Activated CD4-positive, alpha-beta T cell treated with anti-CD3 and anti-CD28 coated beads for 36 hours (primary cell): ENCODE measurements around the gene EIF4E3. TPM values are rescaled to one million over a fixed set of nuclear protein-coding genes. Genes with fewer than 3 reads are reported as not detected.

Experiments used
- ATAC-seq: fragments of 200-7000 bp; cut with Tn5 transposase; one replicate; pipeline ENCODE4 v1.10.0; 2021; ENCODE audit warnings: mild to moderate bottlenecking, moderate library complexity
- CTCF ChIA-PET: fragments of 350-600 bp; sonication (Branson Sonifier 250); formaldehyde crosslinking; loops from one replicate; lab custom pipeline; 2021; ENCODE audit warnings: antibody characterized with exemption; lab: Charles Lee
- POLR2A ChIA-PET: fragments of 350-600 bp; sonication (Branson Sonifier 250); formaldehyde crosslinking; loops from one replicate; lab custom pipeline; 2021; ENCODE audit warnings: antibody characterized with exemption, inconsistent platforms; lab: Charles Lee
- DNase-seq: peaks from one replicate; pipeline ENCODE4 v3.0.0-alpha.2; 2020
- H3K27ac Mint-ChIP-seq: one replicate; pipeline ENCODE4 v1.8.0; 2021; ENCODE audit warnings: mixed read lengths
- H3K27me3 Mint-ChIP-seq: one replicate; pipeline ENCODE4 v1.8.0; 2021; ENCODE audit warnings: mixed read lengths
- H3K36me3 Mint-ChIP-seq: one replicate; pipeline ENCODE4 v1.8.0; 2021; ENCODE audit warnings: low read depth, mixed read lengths
- H3K4me1 Mint-ChIP-seq: one replicate; pipeline ENCODE4 v1.8.0; 2021; ENCODE audit warnings: mixed read lengths
- H3K4me3 Mint-ChIP-seq: one replicate; pipeline ENCODE4 v1.8.0; 2021; ENCODE audit warnings: mild to moderate bottlenecking, moderate library complexity, mixed read lengths
- H3K9me3 Mint-ChIP-seq: one replicate; pipeline ENCODE4 v1.8.0; 2021; ENCODE audit warnings: low read depth, mixed read lengths
- intact Hi-C, 2 experiments: fragments of 100-400 bp; cut with DNase I in 1 of 2; cut with micrococcal nuclease in 1 of 2; formaldehyde crosslinking; loops; one replicate each; pipeline versions ENCODE4 v1.14.2 to v1.15.1; 2022 to 2024; cut with DNase I, micrococcal nuclease
- total RNA-seq, 2 experiments: library from RNA; stranded (reverse); gene quantifications; one replicate each; pipeline ENCODE4 v1.2.3, GENCODE V29; 2021

The EIF4E3 gene
- total RNA-seq, 2 experiments from 2014 or later: 28.7 to 29.7 TPM

DNA sequence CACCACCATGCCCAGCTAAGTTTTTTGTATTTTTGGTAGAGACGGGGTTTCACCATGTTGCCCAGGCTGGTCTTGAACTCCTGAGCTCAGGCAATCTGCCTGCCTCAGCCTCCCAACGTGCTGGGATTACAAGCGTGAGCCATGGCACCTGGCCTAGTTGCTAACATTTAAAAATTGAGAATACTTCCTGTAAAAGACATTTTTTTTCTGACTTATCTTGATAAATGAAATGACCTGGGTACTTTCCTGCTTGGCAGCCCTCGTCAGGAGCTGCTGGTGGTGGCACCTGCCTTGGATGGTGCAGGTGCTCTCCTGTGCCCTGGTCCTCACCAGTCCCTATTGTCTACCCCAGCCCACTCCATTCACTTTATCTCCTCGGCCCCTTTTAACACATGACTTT is 74.8 kb downstream of the EIF4E3 start:
- intact Hi-C loops: loop anchor here (5.0 to 10.0 kb wide), 6 partner anchors 63 to 1588 kb away; no protein-coding TSS in a partner anchor
- POLR2A ChIA-PET: no interaction called here
- no peak for DNase-seq
- Mint-ChIP-seq H3K27me3 (no peaks in the 10 kb centered on the region), H3K9me3 (no peaks in the 10 kb centered on the region), H3K4me3 (no peak overlapping the region), H3K4me1 (peaks cover 6% of the 10 kb centered on the region), H3K36me3 (no peaks in the 10 kb centered on the region), H3K27ac (no peak overlapping the region)
- ATAC-seq: no peak
- CTCF ChIA-PET: interaction anchor here (0.7 to 1.7 kb wide), 2 partner anchors 313 to 1100 kb away, joined by 3 to 4 read pairs; no protein-coding TSS in a partner anchor

- Mint-ChIP-seq H3K36me3 (no peaks in the 10 kb centered on the region), H3K4me3 (no peak overlapping the region), H3K27ac (no peak overlapping the region), H3K4me1 (peaks cover 6% of the 10 kb centered on the region), H3K27me3 (no peaks in the 10 kb centered on the region), H3K9me3 (no peaks in the 10 kb centered on the region)
- ATAC-seq (no peak), DNase-seq (no peak)
- POLR2A ChIA-PET: no interaction called here
- CTCF ChIA-PET: interaction anchor here (1.1 to 1.7 kb wide), 2 partner anchors 12 to 1099 kb away, joined by 3 to 4 read pairs; no protein-coding TSS in a partner anchor
- intact Hi-C loops: loop anchor here (5.0 to 10.0 kb wide), 6 partner anchors 62 to 1587 kb away; no protein-coding TSS in a partner anchor
Observed at GRCh38 chr3:71649757-71650156, 75.4 kb downstream of the EIF4E3 start.

DNA sequence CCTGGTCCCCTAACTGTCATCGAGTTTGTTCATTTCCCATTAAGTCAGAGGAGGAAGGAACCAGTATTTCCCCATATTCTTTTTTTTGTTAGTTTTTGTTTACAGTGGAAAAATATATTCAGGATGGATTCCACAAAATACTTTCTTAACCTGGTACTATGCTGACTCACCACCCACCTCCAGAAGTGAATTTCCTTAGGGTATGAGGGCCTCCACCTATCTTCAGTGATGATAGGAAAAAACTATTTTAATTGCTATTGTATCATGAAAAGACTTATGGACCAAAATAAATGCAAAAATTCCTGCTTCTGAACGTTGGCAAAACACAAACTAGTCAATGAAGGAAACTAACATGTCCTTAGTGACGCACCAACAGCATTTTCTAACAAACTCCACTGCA is 77.5 kb downstream of the EIF4E3 start:
- POLR2A ChIA-PET: no interaction called here
- no peaks in the 10 kb centered on the region for H3K27me3 Mint-ChIP-seq
- H3K4me1 Mint-ChIP-seq: peaks cover 5% of the 10 kb centered on the region
- no peaks in the 10 kb centered on the region for H3K9me3 Mint-ChIP-seq
- H3K27ac Mint-ChIP-seq: no peak overlapping the region
- no peak for DNase-seq
- CTCF ChIA-PET: interaction anchor here (0.6 to 1.0 kb wide), 2 partner anchors 47 to 1587 kb away, joined by 3 read pairs; no protein-coding TSS in a partner anchor
- ATAC-seq: no peak
- no peaks in the 10 kb centered on the region for H3K36me3 Mint-ChIP-seq
- intact Hi-C loops: no loop called here
- no peak overlapping the region for H3K4me3 Mint-ChIP-seq

DNA sequence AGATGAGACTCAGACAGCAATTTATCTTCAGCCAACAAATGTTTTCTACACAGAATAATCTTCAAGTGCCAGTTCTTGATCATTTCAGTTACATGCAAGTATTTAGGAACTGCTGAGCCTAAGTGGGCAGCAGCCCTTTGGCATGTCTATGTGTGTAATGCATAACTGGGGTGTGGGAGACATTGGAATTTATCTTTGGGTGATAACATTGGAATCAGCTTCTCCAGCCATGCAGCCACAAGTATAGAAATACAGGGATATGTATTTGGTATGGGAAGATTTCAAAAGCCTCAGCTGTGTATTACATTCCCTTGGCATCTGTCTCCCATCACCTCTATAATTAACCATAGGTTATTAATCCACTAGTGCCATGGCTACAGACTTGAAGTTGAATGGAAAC is 78.2 kb downstream of the EIF4E3 start:
- H3K27me3 Mint-ChIP-seq: no peaks in the 10 kb centered on the region
- peaks cover 2% of the 10 kb centered on the region for H3K4me1 Mint-ChIP-seq
- H3K4me3 Mint-ChIP-seq: no peak overlapping the region
- H3K27ac Mint-ChIP-seq: no peak overlapping the region
- DNase-seq: no peak
- no peak for ATAC-seq
- ChIA-PET POLR2A (no interaction called here), CTCF (interaction anchor here (0.7 to 1.0 kb wide), 2 partner anchors 47 to 1185 kb away, joined by 3 read pairs; no protein-coding TSS in a partner anchor)
- no peaks in the 10 kb centered on the region for H3K9me3 Mint-ChIP-seq
- H3K36me3 Mint-ChIP-seq: no peaks in the 10 kb centered on the region
- intact Hi-C loops: no loop called here

DNA sequence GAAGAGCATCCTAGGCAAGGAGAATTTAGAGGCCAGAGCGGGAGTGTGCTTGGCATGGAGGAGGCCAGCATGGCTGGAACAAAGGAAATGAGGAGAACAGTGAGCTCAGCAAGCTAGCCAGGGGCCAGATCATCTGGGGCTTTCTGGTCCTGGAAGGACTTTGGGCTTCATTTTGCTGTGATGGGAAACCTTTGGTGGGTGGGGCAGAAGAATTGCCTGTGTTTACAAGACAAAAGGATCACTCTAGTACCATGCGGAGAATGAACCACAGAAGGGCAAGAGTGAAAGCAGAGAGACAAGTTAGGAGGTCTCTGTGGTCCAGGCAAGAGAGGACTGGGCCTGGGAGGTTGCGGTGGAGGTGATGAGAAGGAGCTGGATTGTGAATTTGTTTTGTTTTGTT is 80.1 kb downstream of the EIF4E3 start:
- Mint-ChIP-seq H3K9me3 (no peaks in the 10 kb centered on the region), H3K36me3 (no peaks in the 10 kb centered on the region), H3K27ac (no peak overlapping the region), H3K4me3 (no peak overlapping the region), H3K4me1 (peaks cover 2% of the 10 kb centered on the region), H3K27me3 (no peaks in the 10 kb centered on the region)
- ChIA-PET CTCF (no interaction called here), POLR2A (no interaction called here)
- no peak for ATAC-seq
- no peak for DNase-seq
- intact Hi-C loops: no loop called here

DNA sequence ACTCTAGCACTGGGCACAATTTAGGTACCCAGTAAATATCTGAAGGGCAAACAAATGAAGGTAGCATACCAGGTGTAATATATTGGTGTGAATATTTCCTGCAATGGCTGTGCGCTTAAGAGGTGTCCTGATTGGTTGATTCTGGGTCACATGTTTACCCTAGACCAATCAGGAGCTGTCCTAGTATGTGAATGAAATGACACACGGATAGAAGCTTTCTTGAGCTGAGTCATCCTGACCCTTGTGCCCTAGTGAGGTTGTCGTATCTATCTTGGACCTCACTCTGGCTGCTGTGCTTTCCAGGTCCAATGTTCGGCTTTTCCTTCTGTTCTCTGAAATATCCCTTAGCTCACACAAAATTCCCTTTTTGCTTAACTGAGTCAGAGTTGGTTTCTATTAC is 83.5 kb downstream of the EIF4E3 start:
- Mint-ChIP-seq H3K27ac (no peak overlapping the region), H3K4me3 (no peak overlapping the region), H3K27me3 (no peaks in the 10 kb centered on the region), H3K36me3 (no peaks in the 10 kb centered on the region), H3K4me1 (no peaks in the 10 kb centered on the region), H3K9me3 (no peaks in the 10 kb centered on the region)
- ChIA-PET CTCF (no interaction called here), POLR2A (no interaction called here)
- DNase-seq: no peak
- intact Hi-C loops: no loop called here
- ATAC-seq: peak; percentile 88

DNA sequence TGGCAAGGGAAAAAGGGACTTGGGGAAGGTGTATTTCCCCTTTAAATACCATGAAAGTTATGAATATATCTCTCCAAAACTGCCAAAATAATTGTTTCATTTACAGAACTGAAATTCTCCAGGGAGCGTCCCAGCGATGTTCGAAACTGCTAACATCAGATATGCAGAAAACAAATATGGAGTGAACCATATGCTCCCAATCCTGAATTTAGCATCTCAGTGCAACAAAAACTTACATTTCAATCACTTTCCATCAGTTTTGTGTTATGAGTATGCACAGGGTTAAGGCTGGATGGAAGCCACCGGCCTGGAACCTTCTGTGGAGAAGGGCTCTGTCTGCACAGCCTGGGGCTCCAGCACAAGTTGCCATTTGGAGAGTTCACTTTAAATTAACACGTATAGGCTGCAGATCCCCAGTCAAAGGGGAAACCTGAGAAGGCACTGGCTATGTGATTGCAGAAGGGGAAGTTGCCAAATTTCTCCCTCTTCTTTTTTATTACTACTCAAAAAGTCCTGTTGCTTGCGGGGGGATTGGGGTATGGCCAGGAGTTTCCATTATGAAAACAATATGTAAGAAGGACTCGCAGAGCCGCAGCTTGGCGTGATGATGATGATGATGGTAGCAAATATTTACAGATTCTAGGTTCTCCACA is 84.7 kb downstream of the EIF4E3 start:
- DNase-seq: no peak
- H3K4me3 Mint-ChIP-seq: no peak overlapping the region
- H3K36me3 Mint-ChIP-seq: no peaks in the 10 kb centered on the region
- CTCF ChIA-PET: interaction anchor here (0.5 kb wide), 1 partner anchor 191 kb away, joined by 3 read pairs; no protein-coding TSS in a partner anchor
- ATAC-seq: no peak
- H3K27ac Mint-ChIP-seq: no peak overlapping the region
- POLR2A ChIA-PET: interaction anchor here (0.6 kb wide), 1 partner anchor 8 kb away, joined by 3 read pairs; no protein-coding TSS in a partner anchor
- H3K27me3 Mint-ChIP-seq: no peaks in the 10 kb centered on the region
- no peaks in the 10 kb centered on the region for H3K9me3 Mint-ChIP-seq
- intact Hi-C loops: no loop called here
- no peaks in the 10 kb centered on the region for H3K4me1 Mint-ChIP-seq

DNA sequence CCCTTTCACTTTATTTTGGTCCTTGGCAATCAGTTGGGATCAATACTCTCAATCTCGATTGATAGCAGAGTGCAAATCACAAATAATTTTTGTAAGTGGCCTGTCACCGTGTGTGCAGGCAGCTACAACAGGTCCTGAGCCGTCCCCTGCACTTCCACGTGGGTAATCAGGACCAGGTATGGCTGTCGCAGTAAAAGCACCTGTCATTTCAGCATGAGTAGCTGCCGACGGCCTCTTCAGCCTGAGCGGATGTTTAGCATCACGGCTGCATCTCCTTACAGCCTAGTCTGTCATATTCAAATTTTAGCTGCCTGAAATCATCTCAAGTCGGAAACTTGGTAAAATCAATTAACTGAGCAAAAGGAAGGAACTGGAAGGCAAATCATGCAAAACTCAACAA is 88.7 kb downstream of the EIF4E3 start:
- ChIA-PET CTCF (no interaction called here), POLR2A (no interaction called here)
- DNase-seq: no peak
- H3K27me3 Mint-ChIP-seq: no peaks in the 10 kb centered on the region
- no peaks in the 10 kb centered on the region for H3K36me3 Mint-ChIP-seq
- no peaks in the 10 kb centered on the region for H3K9me3 Mint-ChIP-seq
- H3K4me1 Mint-ChIP-seq: no peaks in the 10 kb centered on the region
- H3K4me3 Mint-ChIP-seq: no peak overlapping the region
- no peak for ATAC-seq
- no peak overlapping the region for H3K27ac Mint-ChIP-seq
- intact Hi-C loops: no loop called here

DNA sequence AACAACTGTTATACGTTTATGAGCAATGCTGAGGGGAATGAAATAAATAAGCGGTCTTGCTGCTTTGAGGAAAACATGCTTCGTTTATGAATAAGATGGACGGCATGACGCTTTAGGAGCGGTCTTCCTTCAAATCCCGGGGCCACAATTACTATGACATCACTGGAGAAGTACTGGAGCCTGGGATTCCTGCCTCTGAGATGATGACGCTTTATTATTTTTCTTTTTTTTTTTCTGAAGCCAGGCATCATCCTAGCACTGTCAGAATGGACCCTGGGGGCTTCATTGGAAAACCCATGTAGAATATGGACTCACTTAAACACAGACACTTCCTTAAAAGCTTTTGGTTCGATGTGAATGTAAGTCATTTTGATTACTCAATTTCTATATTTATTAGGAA is 89.2 kb downstream of the EIF4E3 start:
- no peak overlapping the region for H3K4me3 Mint-ChIP-seq
- H3K27me3 Mint-ChIP-seq: no peaks in the 10 kb centered on the region
- H3K27ac Mint-ChIP-seq: no peak overlapping the region
- H3K9me3 Mint-ChIP-seq: no peaks in the 10 kb centered on the region
- no peaks in the 10 kb centered on the region for H3K4me1 Mint-ChIP-seq
- H3K36me3 Mint-ChIP-seq: no peaks in the 10 kb centered on the region
- intact Hi-C loops: no loop called here
- CTCF ChIA-PET: interaction anchor here (0.7 kb wide), 1 partner anchor 372 kb away, joined by 3 read pairs; no protein-coding TSS in a partner anchor
- no peak for DNase-seq
- ATAC-seq: no peak
- POLR2A ChIA-PET: no interaction called here

DNA sequence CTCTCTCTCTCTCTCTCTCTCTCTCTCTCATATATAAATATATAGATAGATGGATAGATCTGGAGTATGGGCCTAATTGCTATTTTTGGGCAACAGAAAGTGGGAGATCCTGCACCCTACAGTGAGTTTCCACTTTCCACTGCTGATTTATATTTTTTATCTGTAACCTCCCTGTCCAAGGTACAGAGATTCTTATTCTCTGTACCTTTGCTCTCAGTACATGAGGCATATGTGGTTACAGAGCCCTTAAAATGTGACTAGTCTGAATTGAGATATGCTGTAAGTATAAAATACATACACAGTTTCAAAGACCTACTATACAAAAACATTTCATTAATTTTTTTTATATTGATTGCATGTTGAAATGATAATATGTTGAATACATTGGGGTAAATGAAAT is 90.5 kb downstream of the EIF4E3 start:
- intact Hi-C loops: no loop called here
- DNase-seq (no peak), ATAC-seq (no peak)
- H3K4me3 Mint-ChIP-seq: no peak overlapping the region
- no peaks in the 10 kb centered on the region for H3K4me1 Mint-ChIP-seq
- no peaks in the 10 kb centered on the region for H3K27me3 Mint-ChIP-seq
- no peak overlapping the region for H3K27ac Mint-ChIP-seq
- ChIA-PET CTCF (no interaction called here), POLR2A (no interaction called here)
- H3K9me3 Mint-ChIP-seq: no peaks in the 10 kb centered on the region
- no peaks in the 10 kb centered on the region for H3K36me3 Mint-ChIP-seq

- DNase-seq (no peak), ATAC-seq (no peak)
- Mint-ChIP-seq H3K4me3 (no peak overlapping the region), H3K4me1 (no peaks in the 10 kb centered on the region), H3K27me3 (no peaks in the 10 kb centered on the region), H3K27ac (no peak overlapping the region), H3K36me3 (no peaks in the 10 kb centered on the region), H3K9me3 (no peaks in the 10 kb centered on the region)
- POLR2A ChIA-PET: no interaction called here
- intact Hi-C loops: no loop called here
- CTCF ChIA-PET: no interaction called here
Observed at GRCh38 chr3:71629711-71630110, 95.5 kb downstream of the EIF4E3 start.

DNA sequence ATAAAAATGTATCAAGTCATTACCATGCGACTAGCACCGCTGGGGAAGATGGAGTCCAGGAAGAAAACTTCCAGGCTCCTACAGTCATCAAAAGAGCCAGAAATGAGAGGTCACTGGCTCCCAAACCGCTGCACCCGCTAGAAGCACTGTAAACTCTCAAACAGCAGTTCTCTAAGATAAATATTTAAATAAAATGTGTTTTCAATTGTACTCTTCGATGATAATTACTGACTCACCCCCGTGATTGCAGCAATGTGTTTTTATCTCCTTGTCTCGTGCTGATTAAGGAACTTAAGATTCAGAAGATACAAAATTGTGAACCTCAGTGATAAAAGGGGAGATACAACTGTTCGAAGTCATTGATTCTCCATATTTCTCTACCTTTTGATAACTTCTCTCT is 95.9 kb downstream of the EIF4E3 start:
- ChIA-PET CTCF (no interaction called here), POLR2A (no interaction called here)
- ATAC-seq (no peak), DNase-seq (no peak)
- no peaks in the 10 kb centered on the region for H3K36me3 Mint-ChIP-seq
- H3K27me3 Mint-ChIP-seq: no peaks in the 10 kb centered on the region
- no peak overlapping the region for H3K4me3 Mint-ChIP-seq
- no peak overlapping the region for H3K27ac Mint-ChIP-seq
- H3K4me1 Mint-ChIP-seq: no peaks in the 10 kb centered on the region
- intact Hi-C loops: no loop called here
- no peaks in the 10 kb centered on the region for H3K9me3 Mint-ChIP-seq
